CD14-positive monocyte (primary cell): ENCODE results near the gene MUC6. TPM values are rescaled to one million over a fixed set of nuclear protein-coding genes. Genes with fewer than 3 reads are reported as not detected.

Experiments
- DNase-seq, 3 donors: peaks; one replicate each; pipeline ENCODE4 v3.0.0-alpha.2; 2011 to 2022
- H2AFZ ChIP-seq: 2 replicates; pipeline ENCODE4 v1.6.0; 2012; ENCODE audit warnings: mild to moderate bottlenecking, low read depth, low read length, inconsistent platforms; ENCODE audit not compliant: insufficient read depth, poor library complexity, severe bottlenecking
- H3K27ac ChIP-seq, 2 donors: 1 replicate in 1 of 2; 2 replicates in 1 of 2; pipeline ENCODE4 v1.5.1; 2012 to 2013; ENCODE audit warnings: low read length in 2 of 2, control low read depth in 1 of 2, inconsistent platforms in 1 of 2, low read depth in 1 of 2, mild to moderate bottlenecking in 1 of 2
- H3K27me3 ChIP-seq, 2 donors: one replicate each; pipeline versions ENCODE4 v1.6.0 to v1.6.1; 2011 to 2013; ENCODE audit warnings: low read length in 2 of 2; ENCODE audit not compliant: control insufficient read depth in 2 of 2, insufficient read depth in 2 of 2
- H3K36me3 ChIP-seq, 2 donors: replicated peaks in 1 of 2; 1 replicate in 1 of 2; 2 replicates in 1 of 2; pipeline versions ENCODE4 v1.5.1 to v1.6.1; 2012 to 2013; ENCODE audit warnings: low read length in 2 of 2, control low read depth in 1 of 2, inconsistent platforms in 1 of 2, mild to moderate bottlenecking in 1 of 2; ENCODE audit not compliant: insufficient read depth in 2 of 2, control insufficient read depth in 1 of 2
- H3K4me1 ChIP-seq, 2 donors: 1 replicate in 1 of 2; 2 replicates in 1 of 2; pipeline versions ENCODE4 v1.5.1 to v1.6.1; 2012 to 2013; ENCODE audit warnings: low read length in 2 of 2, control low read depth in 1 of 2, inconsistent platforms in 1 of 2, mild to moderate bottlenecking in 1 of 2, moderate library complexity in 1 of 2; ENCODE audit not compliant: insufficient read depth in 2 of 2, control insufficient read depth in 1 of 2
- H3K4me2 ChIP-seq: replicated peaks from 2 replicates; pipeline ENCODE3; 2012; ENCODE audit warnings: low read length, moderate library complexity, mild to moderate bottlenecking; ENCODE audit not compliant: poor library complexity, severe bottlenecking; ENCODE audit errors: extremely low read depth
- H3K4me3 ChIP-seq, 3 experiments: fragments of 200-600 bp in 1 of 3; sonication (generic) in 1 of 3; replicated peaks in 1 of 3; 1 replicate in 2 of 3; 2 replicates in 1 of 3; pipeline ENCODE4 v1.5.1; 2011 to 2013; ENCODE audit warnings: low read length in 3 of 3, mild to moderate bottlenecking in 3 of 3, control low read depth in 2 of 3, low read depth in 2 of 3, inconsistent platforms in 1 of 3, moderate library complexity in 1 of 3
- H3K79me2 ChIP-seq: 2 replicates; pipeline ENCODE4 v1.6.0; 2012; ENCODE audit warnings: mild to moderate bottlenecking, control low read depth, inconsistent platforms, low read length, moderate library complexity; ENCODE audit not compliant: insufficient read depth
- H3K9ac ChIP-seq: 2 replicates; pipeline ENCODE4 v1.6.0; 2017; ENCODE audit warnings: low read length, mild to moderate bottlenecking; ENCODE audit not compliant: insufficient read depth, poor library complexity, severe bottlenecking
- H3K9me3 ChIP-seq, 2 donors: replicated peaks in 1 of 2; 1 replicate in 1 of 2; 2 replicates in 1 of 2; pipeline versions ENCODE4 v1.5.1 to v1.6.1; 2012 to 2013; ENCODE audit warnings: low read length in 2 of 2, control low read depth in 1 of 2; ENCODE audit not compliant: control insufficient read depth in 1 of 2, insufficient read depth in 1 of 2
- H4K20me1 ChIP-seq: 2 replicates; pipeline ENCODE4 v1.6.0; 2012; ENCODE audit warnings: mild to moderate bottlenecking, low read length, control low read depth, moderate library complexity; ENCODE audit not compliant: insufficient read depth
- H3K27ac Mint-ChIP-seq, 7 donors: one replicate each; pipeline ENCODE4 v1.8.0; 2020; ENCODE audit warnings: mild to moderate bottlenecking in 7 of 7, mixed read lengths in 7 of 7, moderate library complexity in 6 of 7, inconsistent platforms in 2 of 7
- H3K27me3 Mint-ChIP-seq, 3 donors: one replicate each; pipeline ENCODE4 v1.8.0; 2021 to 2022; ENCODE audit warnings: low read depth in 3 of 3, mild to moderate bottlenecking in 3 of 3, mixed read lengths in 3 of 3, moderate library complexity in 3 of 3, inconsistent platforms in 1 of 3
- H3K36me3 Mint-ChIP-seq, 2 donors: one replicate each; pipeline ENCODE4 v1.8.0; 2020; ENCODE audit warnings: mixed read lengths in 2 of 2, inconsistent platforms in 1 of 2, mild to moderate bottlenecking in 1 of 2
- H3K4me1 Mint-ChIP-seq: one replicate; pipeline ENCODE4 v1.8.0; 2020; ENCODE audit warnings: mild to moderate bottlenecking, mixed read lengths
- H3K4me3 Mint-ChIP-seq, 2 donors: one replicate each; pipeline ENCODE4 v1.8.0; 2020; ENCODE audit warnings: mild to moderate bottlenecking in 2 of 2, mixed read lengths in 2 of 2, moderate library complexity in 1 of 2
- H3K9me3 Mint-ChIP-seq, 7 donors: one replicate each; pipeline ENCODE4 v1.8.0; 2020 to 2022; ENCODE audit warnings: mixed read lengths in 7 of 7, mild to moderate bottlenecking in 6 of 7, moderate library complexity in 6 of 7, inconsistent platforms in 2 of 7
- WGBS: methylation state at CpG from one replicate; pipeline ENCODE4 v1.1.5; 2013; ENCODE audit warnings: missing lambda C conversion rate; ENCODE audit not compliant: insufficient coverage; 5-methylcytosine and 5-hydroxymethylcytosine counted together
- intact Hi-C, 2 donors: fragments of 100-400 bp; cut with micrococcal nuclease; formaldehyde crosslinking; loops; one replicate each; pipeline versions ENCODE4 v1.15.0 to v1.15.1; 2023
- polyA plus RNA-seq, 3 donors: library from polyadenylated mRNA; depleted of rRNA in 1 of 3; unstranded in 2 of 3; stranded (reverse) in 1 of 3; fragments of 300-500 nt in 2 of 3; fragments of >200 nt in 1 of 3; fragmentation: Illumina TruSeq in 2 of 3; gene quantifications; 1 replicate in 2 of 3; 2 replicates in 1 of 3; pipeline ENCODE4 v1.2.3, GENCODE V29; 2012 to 2021
- TF ChIP-seq, protein P1 (sequence below): fragments of 200-600 bp; IDR thresholded peaks from one replicate; pipeline ENCODE4 v1.8.0; 2022; ENCODE audit warnings: antibody characterized with exemption, mild to moderate bottlenecking

MUC6 gene
- polyA plus RNA-seq, 3 donors = not detected

DNA sequence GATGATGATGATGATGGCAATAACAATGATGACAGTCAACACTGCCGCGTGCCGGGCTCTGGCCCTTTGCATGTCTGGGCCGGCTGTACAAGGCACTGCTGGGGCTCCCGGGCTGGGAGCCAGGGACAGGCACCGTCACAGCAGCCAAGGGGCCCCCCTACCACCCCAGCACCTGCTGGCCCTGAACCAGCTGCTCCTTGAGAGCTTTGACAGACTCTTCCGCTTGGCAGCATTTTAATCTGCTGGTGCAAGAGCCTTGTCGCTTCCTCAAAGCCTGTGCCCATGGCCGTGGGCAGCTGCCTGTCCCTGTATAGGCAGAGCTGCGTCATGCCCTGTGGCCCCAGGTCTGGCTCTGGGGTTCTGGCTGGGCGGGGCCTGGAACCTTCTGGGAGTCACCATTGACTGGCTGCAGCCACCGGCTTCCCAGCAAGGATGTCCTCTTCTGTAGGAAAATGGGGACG, 12.9 kb upstream of the MUC6 start:
- DNase-seq = peak in 2 of 3 donors; percentile 6 to 19
- Histone ChIP-seq H3K27ac (no peak overlapping the region), H3K79me2 (no peaks in the 10 kb centered on the region), H3K4me3 (no peak overlapping the region), H3K4me1 (no peaks in the 10 kb centered on the region), H2AFZ (no peak overlapping the region), H3K36me3 (no peaks in the 10 kb centered on the region), H3K9ac (no peak overlapping the region), H3K9me3 (no peaks in the 10 kb centered on the region), H3K4me2 (no peak overlapping the region), H3K27me3 (peaks cover 0 to 6% of the 10 kb centered on the region in 2 donors), H4K20me1 (no peaks in the 10 kb centered on the region)
- Mint-ChIP-seq H3K4me3 (no peak overlapping the region), H3K27ac (peak overlapping the region in 1 of 7 donors; percentile 37), H3K27me3 (peaks cover 18 to 32% (median 23%) of the 10 kb centered on the region in 3 donors), H3K36me3 (no peaks in the 10 kb centered on the region), H3K9me3 (peaks cover 0 to 4% (median 0%) of the 10 kb centered on the region in 7 donors), H3K4me1 (peaks cover 7% of the 10 kb centered on the region)
- 32% methylated on average over 11 of the region's 13 CpGs for WGBS
- intact Hi-C loops = loop anchor here in 1 of 2 donors (2.0 kb wide), 1 partner anchor 201 kb away; no protein-coding TSS in a partner anchor
- TF ChIP-seq, protein P1, sequence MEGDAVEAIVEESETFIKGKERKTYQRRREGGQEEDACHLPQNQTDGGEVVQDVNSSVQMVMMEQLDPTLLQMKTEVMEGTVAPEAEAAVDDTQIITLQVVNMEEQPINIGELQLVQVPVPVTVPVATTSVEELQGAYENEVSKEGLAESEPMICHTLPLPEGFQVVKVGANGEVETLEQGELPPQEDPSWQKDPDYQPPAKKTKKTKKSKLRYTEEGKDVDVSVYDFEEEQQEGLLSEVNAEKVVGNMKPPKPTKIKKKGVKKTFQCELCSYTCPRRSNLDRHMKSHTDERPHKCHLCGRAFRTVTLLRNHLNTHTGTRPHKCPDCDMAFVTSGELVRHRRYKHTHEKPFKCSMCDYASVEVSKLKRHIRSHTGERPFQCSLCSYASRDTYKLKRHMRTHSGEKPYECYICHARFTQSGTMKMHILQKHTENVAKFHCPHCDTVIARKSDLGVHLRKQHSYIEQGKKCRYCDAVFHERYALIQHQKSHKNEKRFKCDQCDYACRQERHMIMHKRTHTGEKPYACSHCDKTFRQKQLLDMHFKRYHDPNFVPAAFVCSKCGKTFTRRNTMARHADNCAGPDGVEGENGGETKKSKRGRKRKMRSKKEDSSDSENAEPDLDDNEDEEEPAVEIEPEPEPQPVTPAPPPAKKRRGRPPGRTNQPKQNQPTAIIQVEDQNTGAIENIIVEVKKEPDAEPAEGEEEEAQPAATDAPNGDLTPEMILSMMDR = no peak

DNA sequence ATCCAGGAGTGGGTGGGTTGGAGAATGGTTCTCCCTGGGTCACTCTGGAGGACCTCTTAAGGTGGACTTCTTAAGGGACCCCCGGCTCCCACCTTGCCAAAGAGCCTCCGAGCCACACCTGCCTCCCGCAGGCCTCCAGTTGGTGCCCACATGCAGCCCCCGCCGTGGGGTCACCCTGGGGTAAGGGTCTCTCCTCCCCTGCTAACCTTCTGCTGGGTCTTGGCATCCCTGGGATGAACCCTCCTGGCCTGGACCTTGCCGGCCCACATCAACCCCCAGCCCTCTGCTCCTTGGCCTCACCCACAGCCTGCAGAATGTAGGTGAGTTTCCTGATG, 12.5 kb upstream of the MUC6 start:
- intact Hi-C loops = loop anchor here in 1 of 2 donors (2.0 kb wide), 1 partner anchor 200 kb away; no protein-coding TSS in a partner anchor
- no peak overlapping the region for H2AFZ ChIP-seq
- TF ChIP-seq, protein P1 = no peak
- Mint-ChIP-seq H3K4me1 (peaks cover 7% of the 10 kb centered on the region), H3K36me3 (no peaks in the 10 kb centered on the region), H3K27ac (no peak overlapping the region), H3K4me3 (no peak overlapping the region), H3K27me3 (peaks cover 20 to 33% (median 23%) of the 10 kb centered on the region in 3 donors), H3K9me3 (peaks cover 0 to 4% (median 0%) of the 10 kb centered on the region in 7 donors)
- no peak for DNase-seq
- H3K9ac ChIP-seq = no peak overlapping the region
- H3K4me3 ChIP-seq = no peak overlapping the region
- H3K4me2 ChIP-seq = no peak overlapping the region
- H3K36me3 ChIP-seq = no peaks in the 10 kb centered on the region
- H3K79me2 ChIP-seq = no peaks in the 10 kb centered on the region
- 100% methylated on average over 3 of the region's 6 CpGs for WGBS
- no peaks in the 10 kb centered on the region for H3K9me3 ChIP-seq
- H3K4me1 ChIP-seq = no peaks in the 10 kb centered on the region
- no peak overlapping the region for H3K27ac ChIP-seq
- peaks cover 0 to 6% of the 10 kb centered on the region in 2 donors for H3K27me3 ChIP-seq
- H4K20me1 ChIP-seq = no peaks in the 10 kb centered on the region
